ENCODE results near the gene TMEM145.
A peak's percentile ranks its signal among the peaks of the same experiment; 100 is the strongest.

TMEM145 gene

GRCh38 chr19:42357290-42357689, 44.2 kb downstream of the TMEM145 start:
- DNase-seq: no peak

DNA sequence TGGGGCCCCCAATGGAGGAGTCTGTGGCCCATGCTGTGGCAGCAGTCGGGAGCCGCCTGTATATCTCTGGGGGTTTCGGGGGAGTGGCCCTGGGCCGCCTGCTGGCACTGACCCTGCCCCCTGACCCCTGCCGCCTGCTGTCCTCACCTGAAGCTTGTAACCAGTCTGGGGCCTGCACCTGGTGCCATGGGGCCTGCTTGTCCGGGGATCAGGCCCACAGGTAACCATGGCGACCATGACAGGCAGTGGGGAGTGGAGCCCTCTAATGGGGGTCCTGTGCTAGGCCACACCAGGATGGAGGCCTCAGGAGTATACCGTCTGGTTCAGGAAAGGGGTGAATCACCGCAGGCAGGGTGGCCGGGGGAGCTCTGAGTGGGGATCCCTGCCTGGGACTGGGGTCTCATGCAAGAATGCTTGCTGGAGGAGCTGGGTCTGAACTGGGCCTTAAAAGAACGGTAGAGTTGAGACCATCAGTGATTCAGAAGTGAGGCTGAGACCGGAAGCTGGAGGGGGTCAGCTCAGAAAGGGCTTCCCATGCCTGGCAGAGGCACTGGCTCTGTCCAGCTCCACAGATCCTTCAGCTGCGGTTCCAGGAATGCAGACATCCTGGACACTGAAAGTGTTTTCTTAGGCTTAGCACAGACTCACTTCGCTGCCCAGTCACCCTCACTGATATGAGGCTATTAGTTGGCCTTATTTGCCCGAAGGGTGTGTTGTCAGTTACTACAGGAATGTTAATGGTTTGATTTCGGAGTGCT, 47.9 kb downstream of the TMEM145 start:
- no peak for DNase-seq

- DNase-seq: no peak
These were observed 48.4 kb downstream of the TMEM145 start for GRCh38 chr19:42361545-42361910.

- no peak for DNase-seq
These were observed 49.2 kb downstream of the TMEM145 start for GRCh38 chr19:42362342-42362741.

DNA sequence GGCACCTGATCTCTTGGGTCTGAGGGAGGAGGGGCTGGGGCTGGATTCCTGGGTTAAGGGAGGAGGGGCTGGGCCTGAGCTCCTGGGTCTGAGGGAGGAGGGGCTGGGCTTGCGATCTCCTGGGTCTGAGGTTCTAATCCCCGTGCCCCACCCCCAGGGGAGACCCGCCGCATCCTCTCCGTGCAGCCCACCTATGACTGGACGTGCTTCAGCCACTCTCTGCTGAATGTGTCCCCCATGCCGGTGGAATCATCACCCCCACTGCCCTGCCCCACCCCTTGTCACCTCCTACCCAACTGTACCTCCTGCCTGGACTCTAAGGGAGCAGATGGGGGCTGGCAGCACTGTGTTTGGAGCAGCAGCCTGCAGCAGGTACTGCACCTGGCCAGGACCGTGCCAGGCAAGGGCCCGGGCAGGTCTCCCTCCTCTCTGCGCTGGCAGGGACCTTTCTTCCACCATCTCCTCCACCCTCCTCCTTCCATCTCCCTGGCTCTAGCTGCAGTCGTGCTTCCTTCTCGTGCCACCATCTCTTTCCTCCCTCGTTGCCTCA, 49.9 kb downstream of the TMEM145 start:
- DNase-seq: no peak

DNA sequence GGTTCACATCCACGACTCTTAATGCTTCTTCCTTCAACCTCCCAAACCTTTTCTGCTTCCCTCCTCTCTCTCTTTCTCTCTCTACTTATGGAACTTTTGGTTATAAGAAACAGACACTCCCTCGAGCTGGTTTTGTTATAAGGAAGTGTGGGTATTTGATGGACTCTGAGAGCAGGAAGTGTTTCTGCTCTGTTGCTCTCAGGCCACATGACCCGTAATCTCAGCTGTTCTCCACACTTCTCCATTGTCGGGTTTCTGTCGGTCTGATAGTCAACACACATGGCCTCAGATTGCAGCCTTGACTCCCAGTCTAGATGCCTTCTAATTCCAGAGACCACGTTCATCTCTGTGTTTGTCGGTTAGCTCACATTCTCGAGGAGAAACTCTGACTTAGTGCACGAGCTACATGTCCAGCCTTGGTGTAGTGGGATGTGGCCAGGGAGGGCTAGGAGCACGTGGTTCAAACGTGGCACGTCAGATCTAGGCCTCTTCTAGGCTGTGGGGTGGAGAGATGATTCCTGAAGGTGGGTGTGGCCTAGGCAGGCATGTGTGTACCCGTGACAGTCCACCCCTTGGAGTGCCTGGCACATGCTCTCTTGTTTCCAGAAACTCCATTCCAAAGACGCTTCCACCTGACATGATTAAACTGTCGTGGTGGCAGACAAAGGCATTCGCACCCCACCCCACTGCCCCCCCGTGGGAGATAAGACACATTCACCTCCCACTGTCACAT, 50.7 kb downstream of the TMEM145 start:
- DNase-seq: peak in 3 of 56 donors; percentile 0 to 51 (median 16)

GRCh38 chr19:42366673-42367072, 53.6 kb downstream of the TMEM145 start:
- DNase-seq: no peak

- no peak for DNase-seq
These were observed 54.8 kb downstream of the TMEM145 start for GRCh38 chr19:42367929-42368328.

- DNase-seq: no peak
These were observed 55.3 kb downstream of the TMEM145 start for GRCh38 chr19:42368360-42368759.

DNA sequence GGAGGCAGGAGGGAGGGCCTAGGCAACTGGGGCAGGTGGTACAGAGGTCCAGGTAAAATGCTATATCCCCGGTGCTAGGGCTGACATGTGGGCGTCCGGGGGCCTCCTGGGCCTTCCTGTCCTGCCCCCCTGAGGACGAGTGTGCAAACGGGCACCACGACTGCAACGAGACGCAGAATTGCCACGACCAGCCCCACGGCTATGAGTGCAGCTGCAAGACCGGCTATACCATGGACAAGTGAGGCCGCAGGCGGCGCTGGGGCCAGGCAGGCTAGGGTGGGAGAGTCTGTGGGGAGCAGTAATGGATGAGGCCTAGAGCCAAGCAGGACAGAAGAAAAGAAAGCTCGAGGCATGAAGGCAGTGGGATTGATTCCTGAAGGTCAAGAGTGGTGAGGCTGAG, 55.7 kb downstream of the TMEM145 start:
- DNase-seq: no peak

- DNase-seq: no peak
These were observed 56.4 kb downstream of the TMEM145 start for GRCh38 chr19:42369433-42370067.

GRCh38 chr19:42370068-42370520, 57.0 kb downstream of the TMEM145 start:
- DNase-seq: no peak

DNA sequence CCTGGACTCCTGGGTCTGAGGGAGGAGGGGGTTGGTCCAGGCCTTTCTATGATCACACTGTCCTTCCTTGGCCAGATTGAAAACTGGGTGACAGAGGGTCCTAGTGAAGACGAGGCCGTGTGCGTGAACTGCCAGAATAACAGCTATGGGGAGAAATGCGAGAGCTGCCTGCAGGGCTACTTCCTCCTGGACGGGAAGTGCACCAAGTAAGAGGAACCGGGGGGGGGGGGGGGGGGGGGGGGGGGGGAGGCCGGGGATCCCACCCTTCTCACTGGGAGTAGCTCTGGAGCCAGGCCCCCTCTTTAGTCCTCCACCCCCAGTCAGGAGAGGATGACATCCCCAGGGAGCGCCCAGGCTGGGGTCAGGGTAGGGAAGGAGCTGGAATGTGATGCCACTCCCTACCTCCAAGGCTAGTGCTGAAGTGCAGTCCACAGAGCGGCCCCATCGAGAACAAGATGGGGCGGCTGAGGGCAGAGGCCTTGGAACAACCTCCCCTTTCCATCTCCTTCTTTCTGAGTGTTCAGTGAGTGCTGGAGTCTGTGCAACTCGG, 57.6 kb downstream of the TMEM145 start:
- DNase-seq: no peak

Measured in amygdala (tissue), 56 donors.